ENCODE results near the gene FOXO3.

DNA sequence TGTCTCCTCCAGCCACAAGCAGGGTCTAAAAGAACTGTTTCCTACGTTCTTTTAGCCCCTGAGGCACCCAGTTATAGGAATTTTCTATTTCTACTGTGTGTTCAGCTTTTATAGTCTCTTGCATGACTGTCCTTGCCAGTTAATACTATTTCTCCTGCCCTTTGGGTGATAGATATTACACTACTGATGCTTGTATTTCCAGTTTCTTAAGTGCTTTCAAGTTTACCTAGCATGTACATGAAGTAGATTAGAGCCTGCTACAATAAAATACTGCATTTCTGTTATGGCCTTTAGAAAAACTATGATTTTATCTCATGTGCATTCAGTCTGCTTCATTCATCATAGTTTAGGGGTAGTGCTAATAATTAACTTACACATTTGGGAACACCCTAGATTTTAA, 89.6 kb downstream of the FOXO3 start:
- TF ChIP-seq POLR2AphosphoS5 (IDR thresholded peaks at IDR 0.05): no peak
- TF ChIP-seq, protein P1, sequence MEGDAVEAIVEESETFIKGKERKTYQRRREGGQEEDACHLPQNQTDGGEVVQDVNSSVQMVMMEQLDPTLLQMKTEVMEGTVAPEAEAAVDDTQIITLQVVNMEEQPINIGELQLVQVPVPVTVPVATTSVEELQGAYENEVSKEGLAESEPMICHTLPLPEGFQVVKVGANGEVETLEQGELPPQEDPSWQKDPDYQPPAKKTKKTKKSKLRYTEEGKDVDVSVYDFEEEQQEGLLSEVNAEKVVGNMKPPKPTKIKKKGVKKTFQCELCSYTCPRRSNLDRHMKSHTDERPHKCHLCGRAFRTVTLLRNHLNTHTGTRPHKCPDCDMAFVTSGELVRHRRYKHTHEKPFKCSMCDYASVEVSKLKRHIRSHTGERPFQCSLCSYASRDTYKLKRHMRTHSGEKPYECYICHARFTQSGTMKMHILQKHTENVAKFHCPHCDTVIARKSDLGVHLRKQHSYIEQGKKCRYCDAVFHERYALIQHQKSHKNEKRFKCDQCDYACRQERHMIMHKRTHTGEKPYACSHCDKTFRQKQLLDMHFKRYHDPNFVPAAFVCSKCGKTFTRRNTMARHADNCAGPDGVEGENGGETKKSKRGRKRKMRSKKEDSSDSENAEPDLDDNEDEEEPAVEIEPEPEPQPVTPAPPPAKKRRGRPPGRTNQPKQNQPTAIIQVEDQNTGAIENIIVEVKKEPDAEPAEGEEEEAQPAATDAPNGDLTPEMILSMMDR (IDR thresholded peaks at IDR 0.05): no peak

Measured in breast epithelium (tissue), 3 donors.